Activated CD8-positive, alpha-beta T cell treated with anti-CD3 and anti-CD28 coated beads for 36 hours (primary cell): ENCODE measurements around the gene NRXN3. TPM values are rescaled to one million over a fixed set of nuclear protein-coding genes. Genes with fewer than 3 reads are reported as not detected.

Source experiments
- ATAC-seq: fragments of 200-7000 bp; cut with Tn5 transposase; one replicate; pipeline ENCODE4 v1.10.0; 2021; ENCODE audit warnings: mild to moderate bottlenecking, moderate library complexity
- CTCF ChIA-PET: fragments of 350-600 bp; sonication (Branson Sonifier 250); formaldehyde crosslinking; loops from one replicate; lab custom pipeline; 2021; ENCODE audit warnings: antibody characterized with exemption; lab: Charles Lee
- POLR2A ChIA-PET: fragments of 350-600 bp; sonication (Branson Sonifier 250); formaldehyde crosslinking; loops from one replicate; lab custom pipeline; 2021; ENCODE audit warnings: antibody characterized with exemption; lab: Charles Lee
- DNase-seq: peaks from one replicate; pipeline ENCODE4 v3.0.0-alpha.2; 2020
- H3K27ac Mint-ChIP-seq: one replicate; pipeline ENCODE4 v1.8.0; 2021; ENCODE audit warnings: mild to moderate bottlenecking, mixed read lengths
- H3K27me3 Mint-ChIP-seq: one replicate; pipeline ENCODE4 v1.8.0; 2021; ENCODE audit warnings: mixed read lengths
- H3K36me3 Mint-ChIP-seq: one replicate; pipeline ENCODE4 v1.8.0; 2021; ENCODE audit warnings: low read depth, mixed read lengths
- H3K4me1 Mint-ChIP-seq: one replicate; pipeline ENCODE4 v1.8.0; 2021; ENCODE audit warnings: low read depth, mixed read lengths
- H3K4me3 Mint-ChIP-seq: one replicate; pipeline ENCODE4 v1.8.0; 2021; ENCODE audit warnings: mild to moderate bottlenecking, moderate library complexity, mixed read lengths
- H3K9me3 Mint-ChIP-seq: one replicate; pipeline ENCODE4 v1.8.0; 2021; ENCODE audit warnings: mixed read lengths
- CTCF ChIP-seq: fragments of 200-600 bp; IDR thresholded peaks from one replicate; pipeline ENCODE4 v1.8.0; 2022; ENCODE audit warnings: antibody characterized with exemption, mild to moderate bottlenecking
- intact Hi-C: fragments of 100-400 bp; cut with micrococcal nuclease; formaldehyde crosslinking; loops from one replicate; pipeline ENCODE4 v1.10.0; 2022
- total RNA-seq, 2 experiments: library from RNA; stranded (reverse); gene quantifications; one replicate each; pipeline ENCODE4 v1.2.3, GENCODE V29; 2021

The NRXN3 gene
- total RNA-seq, 2 experiments from 2014 or later, result not detected

- POLR2A ChIA-PET, result interaction anchor here (0.6 to 1.3 kb wide), 2 partner anchors 29 to 288 kb away, joined by 3 read pairs; no protein-coding TSS in a partner anchor
- H3K27ac Mint-ChIP-seq, result no peak overlapping the region
- CTCF ChIA-PET, result no interaction called here
- intact Hi-C loops, result no loop called here
- H3K4me3 Mint-ChIP-seq, result no peak overlapping the region
- no peaks in the 10 kb centered on the region for H3K36me3 Mint-ChIP-seq
- no peaks in the 10 kb centered on the region for H3K4me1 Mint-ChIP-seq
- no peaks in the 10 kb centered on the region for H3K9me3 Mint-ChIP-seq
- DNase-seq (no peak), ATAC-seq (no peak)
- H3K27me3 Mint-ChIP-seq, result no peaks in the 10 kb centered on the region
- TF ChIP-seq CTCF, result no peak
Observed at GRCh38 chr14:79442786-79443185, 1272.6 kb downstream of the NRXN3 start.

DNA sequence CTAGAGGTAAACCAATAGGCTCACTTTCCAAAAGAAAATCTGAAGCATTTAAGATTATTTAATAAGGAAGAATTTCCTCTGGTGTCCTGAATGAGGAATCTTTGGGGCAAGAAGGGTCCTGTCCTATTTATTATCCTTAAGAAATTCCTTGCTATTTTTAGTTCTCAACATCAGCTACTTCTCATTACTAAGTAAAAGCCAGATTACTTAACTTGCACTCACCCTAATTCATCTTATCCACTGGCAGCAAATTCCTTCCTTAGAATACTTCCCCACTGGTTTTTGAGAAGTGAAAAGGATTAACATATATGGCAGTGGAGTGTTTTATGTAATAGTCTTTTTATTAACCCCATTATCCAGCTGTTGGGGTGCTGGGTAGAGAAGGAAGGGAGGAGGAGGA, 1273.4 kb downstream of the NRXN3 start:
- no peak for ATAC-seq
- POLR2A ChIA-PET, result interaction anchor here (0.5 to 1.3 kb wide), 2 partner anchors 28 to 294 kb away, joined by 3 read pairs; no protein-coding TSS in a partner anchor
- Mint-ChIP-seq H3K9me3 (no peaks in the 10 kb centered on the region), H3K4me3 (no peak overlapping the region), H3K27me3 (no peaks in the 10 kb centered on the region), H3K36me3 (no peaks in the 10 kb centered on the region), H3K4me1 (no peaks in the 10 kb centered on the region), H3K27ac (no peak overlapping the region)
- CTCF ChIA-PET, result no interaction called here
- intact Hi-C loops, result no loop called here
- TF ChIP-seq CTCF, result no peak
- DNase-seq, result no peak

- no peaks in the 10 kb centered on the region for H3K9me3 Mint-ChIP-seq
- no peak for ATAC-seq
- CTCF ChIA-PET, result no interaction called here
Observed at GRCh38 chr14:79448960-79449359, 1278.8 kb downstream of the NRXN3 start.

DNA sequence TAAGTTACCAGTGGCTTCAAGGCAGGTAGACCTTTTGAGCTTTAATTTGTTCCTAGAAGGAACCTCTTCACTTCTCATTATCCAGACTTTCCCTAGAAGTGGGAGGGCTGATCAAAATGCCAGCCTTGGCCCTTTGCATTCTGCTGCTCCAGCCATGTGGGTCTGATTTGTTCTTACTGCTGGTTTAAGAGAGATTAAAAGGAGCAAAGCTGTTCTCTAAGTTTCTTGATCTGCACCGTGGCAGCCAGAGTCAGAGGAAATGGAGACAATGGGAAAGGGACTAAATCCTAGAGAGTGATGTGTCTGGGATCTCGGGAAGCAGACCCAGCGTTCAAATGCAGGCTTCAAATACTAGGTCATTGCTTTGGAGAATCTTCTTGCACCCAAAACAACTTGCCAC, 1281.4 kb downstream of the NRXN3 start:
- intact Hi-C loops, result no loop called here
- ChIA-PET CTCF (no interaction called here), POLR2A (no interaction called here)
- DNase-seq (no peak), ATAC-seq (no peak)
- Mint-ChIP-seq H3K27ac (no peak overlapping the region), H3K4me3 (no peak overlapping the region), H3K9me3 (no peaks in the 10 kb centered on the region), H3K36me3 (no peaks in the 10 kb centered on the region), H3K27me3 (no peaks in the 10 kb centered on the region), H3K4me1 (no peaks in the 10 kb centered on the region)
- TF ChIP-seq CTCF, result no peak

More at GRCh38 chr14:79448960-79449359, 1278.8 kb downstream of the NRXN3 start:
- H3K4me3 Mint-ChIP-seq, result no peak overlapping the region
- no peak for TF ChIP-seq CTCF
- H3K36me3 Mint-ChIP-seq, result no peaks in the 10 kb centered on the region
- no peak overlapping the region for H3K27ac Mint-ChIP-seq
- no peak for DNase-seq
- H3K27me3 Mint-ChIP-seq, result no peaks in the 10 kb centered on the region
- H3K4me1 Mint-ChIP-seq, result no peaks in the 10 kb centered on the region
- intact Hi-C loops, result no loop called here
- POLR2A ChIA-PET, result no interaction called here

GRCh38 chr14:79453276-79453675, 1283.1 kb downstream of the NRXN3 start:
- POLR2A ChIA-PET, result no interaction called here
- CTCF ChIA-PET, result no interaction called here
- no peak for ATAC-seq

More at GRCh38 chr14:79453276-79453675, 1283.1 kb downstream of the NRXN3 start:
- no peaks in the 10 kb centered on the region for H3K9me3 Mint-ChIP-seq
- DNase-seq, result no peak
- no peaks in the 10 kb centered on the region for H3K27me3 Mint-ChIP-seq
- H3K36me3 Mint-ChIP-seq, result no peaks in the 10 kb centered on the region
- H3K4me3 Mint-ChIP-seq, result no peak overlapping the region
- TF ChIP-seq CTCF, result no peak
- no peak overlapping the region for H3K27ac Mint-ChIP-seq
- intact Hi-C loops, result no loop called here
- no peaks in the 10 kb centered on the region for H3K4me1 Mint-ChIP-seq
